Measurements from ENCODE around the gene SRSF4. TPM values are rescaled to one million over a fixed set of nuclear protein-coding genes. Genes with fewer than 3 reads are reported as not detected.
A peak's percentile ranks its signal among the peaks of the same experiment; 100 is the strongest.

SRSF4 gene
- total and polyA plus RNA-seq, 9 of the 15 experiments (the other 6 are each of a cell fraction or from before 2014, with no cell fraction given) = 15.9 to 132 (median 82.0) TPM

DNA sequence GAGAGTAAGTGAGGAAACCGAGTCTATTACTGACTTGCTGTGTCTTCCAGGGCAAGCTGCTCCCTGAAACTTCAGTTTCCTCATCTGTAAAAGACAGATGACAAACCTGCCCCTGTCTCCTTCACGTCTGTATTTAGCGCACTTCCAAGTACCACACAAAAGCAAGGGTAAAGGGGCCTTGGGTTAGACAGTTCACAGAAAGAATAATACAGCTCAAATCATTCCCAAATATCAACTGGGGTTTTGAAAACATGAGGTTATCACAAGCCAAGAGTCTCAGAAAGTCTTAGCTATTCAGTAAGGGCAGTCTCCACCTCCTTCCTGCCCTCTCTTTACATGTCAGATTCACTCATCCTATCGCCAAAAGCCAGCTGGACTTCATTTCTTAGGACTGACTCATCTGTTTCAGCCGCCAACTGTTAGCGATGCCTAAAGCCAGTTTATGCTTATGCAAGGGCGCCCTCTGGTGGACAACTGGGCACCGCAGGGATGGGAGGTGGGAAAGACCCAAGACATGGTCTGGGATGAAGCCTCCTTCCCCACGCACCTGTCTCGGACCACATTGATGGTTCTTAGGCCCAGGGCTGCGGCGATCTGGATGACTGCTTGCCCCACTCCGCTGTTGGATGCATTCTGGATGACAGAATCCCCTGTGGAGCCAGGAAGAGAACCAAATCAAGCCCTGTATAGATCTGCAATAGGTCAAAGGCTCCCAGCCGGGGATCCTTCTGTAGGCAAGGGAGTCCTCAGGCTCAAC is 21.1 kb upstream of the SRSF4 start (continued):
- TF ChIP-seq POLR2AphosphoS2 (IDR thresholded peaks at IDR 0.05; ENCODE audit: low read length) = no peak
- no peak for TF ChIP-seq POLR3A (IDR thresholded peaks at IDR 0.05; ENCODE audit: borderline replicate concordance, extremely low read depth, insufficient read depth, insufficient read length)
- TF ChIP-seq HINFP (tag; conservative IDR thresholded peaks at IDR 0.05; ENCODE audit: low read depth) = no peak
- TF ChIP-seq SNRNP70 (optimal IDR thresholded peaks at IDR 0.05; ENCODE audit: low read depth, low read length) = no peak
- TF ChIP-seq ZNF217 (CRISPR knock-in tag; IDR thresholded peaks at IDR 0.05) = no peak
- TF ChIP-seq CHCHD3 (CRISPR knock-in tag; IDR thresholded peaks at IDR 0.05) = no peak
- no peak for TF ChIP-seq PHF8 (IDR thresholded peaks at IDR 0.05; ENCODE audit: borderline replicate concordance, low read length)
- no peak for TF ChIP-seq MCM2 (IDR thresholded peaks at IDR 0.05; ENCODE audit: low read depth)
- no peak for TF ChIP-seq ZNF583 (CRISPR knock-in tag; IDR thresholded peaks at IDR 0.05)
- TF ChIP-seq SETDB1 (IDR thresholded peaks at IDR 0.05; ENCODE audit: low read length) = peak; percentile 67
- TF ChIP-seq, protein P1, sequence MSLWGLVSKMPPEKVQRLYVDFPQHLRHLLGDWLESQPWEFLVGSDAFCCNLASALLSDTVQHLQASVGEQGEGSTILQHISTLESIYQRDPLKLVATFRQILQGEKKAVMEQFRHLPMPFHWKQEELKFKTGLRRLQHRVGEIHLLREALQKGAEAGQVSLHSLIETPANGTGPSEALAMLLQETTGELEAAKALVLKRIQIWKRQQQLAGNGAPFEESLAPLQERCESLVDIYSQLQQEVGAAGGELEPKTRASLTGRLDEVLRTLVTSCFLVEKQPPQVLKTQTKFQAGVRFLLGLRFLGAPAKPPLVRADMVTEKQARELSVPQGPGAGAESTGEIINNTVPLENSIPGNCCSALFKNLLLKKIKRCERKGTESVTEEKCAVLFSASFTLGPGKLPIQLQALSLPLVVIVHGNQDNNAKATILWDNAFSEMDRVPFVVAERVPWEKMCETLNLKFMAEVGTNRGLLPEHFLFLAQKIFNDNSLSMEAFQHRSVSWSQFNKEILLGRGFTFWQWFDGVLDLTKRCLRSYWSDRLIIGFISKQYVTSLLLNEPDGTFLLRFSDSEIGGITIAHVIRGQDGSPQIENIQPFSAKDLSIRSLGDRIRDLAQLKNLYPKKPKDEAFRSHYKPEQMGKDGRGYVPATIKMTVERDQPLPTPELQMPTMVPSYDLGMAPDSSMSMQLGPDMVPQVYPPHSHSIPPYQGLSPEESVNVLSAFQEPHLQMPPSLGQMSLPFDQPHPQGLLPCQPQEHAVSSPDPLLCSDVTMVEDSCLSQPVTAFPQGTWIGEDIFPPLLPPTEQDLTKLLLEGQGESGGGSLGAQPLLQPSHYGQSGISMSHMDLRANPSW (CRISPR knock-in tag; IDR thresholded peaks at IDR 0.05) = 0 out of 2 replicates have a peak, but pooled peaks have one; percentile 68
- TF ChIP-seq, protein P2, sequence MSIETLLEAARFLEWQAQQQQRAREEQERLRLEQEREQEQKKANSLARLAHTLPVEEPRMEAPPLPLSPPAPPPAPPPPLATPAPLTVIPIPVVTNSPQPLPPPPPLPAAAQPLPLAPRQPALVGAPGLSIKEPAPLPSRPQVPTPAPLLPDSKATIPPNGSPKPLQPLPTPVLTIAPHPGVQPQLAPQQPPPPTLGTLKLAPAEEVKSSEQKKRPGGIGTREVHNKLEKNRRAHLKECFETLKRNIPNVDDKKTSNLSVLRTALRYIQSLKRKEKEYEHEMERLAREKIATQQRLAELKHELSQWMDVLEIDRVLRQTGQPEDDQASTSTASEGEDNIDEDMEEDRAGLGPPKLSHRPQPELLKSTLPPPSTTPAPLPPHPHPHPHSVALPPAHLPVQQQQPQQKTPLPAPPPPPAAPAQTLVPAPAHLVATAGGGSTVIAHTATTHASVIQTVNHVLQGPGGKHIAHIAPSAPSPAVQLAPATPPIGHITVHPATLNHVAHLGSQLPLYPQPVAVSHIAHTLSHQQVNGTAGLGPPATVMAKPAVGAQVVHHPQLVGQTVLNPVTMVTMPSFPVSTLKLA (conservative IDR thresholded peaks at IDR 0.05) = peak; percentile 42 to 83; a peak in 3 of 4 replicates
- TF ChIP-seq STAG1 (CRISPR knock-in tag; IDR thresholded peaks at IDR 0.05; ENCODE audit: borderline replicate concordance) = peak; percentile 95
- TF ChIP-seq BMI1 (IDR thresholded peaks at IDR 0.05; ENCODE audit: low read length) = no peak
- TF ChIP-seq, protein P3, sequence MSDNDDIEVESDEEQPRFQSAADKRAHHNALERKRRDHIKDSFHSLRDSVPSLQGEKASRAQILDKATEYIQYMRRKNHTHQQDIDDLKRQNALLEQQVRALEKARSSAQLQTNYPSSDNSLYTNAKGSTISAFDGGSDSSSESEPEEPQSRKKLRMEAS (CRISPR knock-in tag; IDR thresholded peaks at IDR 0.05) = peak; percentile 27; the same call in 1 of the 2 replicates
- TF ChIP-seq FOXM1 (IDR thresholded peaks at IDR 0.05; ENCODE audit: low read depth) = peak; percentile 66; the same call in 1 of the 2 replicates
- no peak for TF ChIP-seq FOXM1 (CRISPR knock-in tag; IDR thresholded peaks at IDR 0.05; ENCODE audit: low read depth)
- TF ChIP-seq GABPB2 (CRISPR knock-in tag; conservative IDR thresholded peaks at IDR 0.05) = 0 out of 2 replicates have a peak, but pooled peaks have one; percentile 28
- no peak for TF ChIP-seq HNRNPUL1 (IDR thresholded peaks at IDR 0.05; ENCODE audit: low read length)
- TF ChIP-seq OTX1 (CRISPR knock-in tag; IDR thresholded peaks at IDR 0.05) = 0 out of 2 replicates have a peak, but pooled peaks have one; percentile 16
- TF ChIP-seq ZBTB5 (IDR thresholded peaks at IDR 0.05) = no peak

Data from K562 (cell line).